ENCODE results near the gene FOXA3. TPM values are rescaled to one million over a fixed set of nuclear protein-coding genes. Genes with fewer than 3 reads are reported as not detected.

Gene FOXA3
- total and polyA plus RNA-seq, 11 donors = 0.07 TPM; not detected in 10

GRCh38 chr19:45876411-45877197, 12.5 kb downstream of the FOXA3 start:
- Histone ChIP-seq H3K4me3 (peak overlapping the region in 11 of 12 donors; percentile 14 to 47 (median 35)), H3K4me1 (peaks cover 0 to 18% (median 11%) of the 10 kb centered on the region in 12 donors), H3K36me3 (no peaks in the 10 kb centered on the region), H3K27me3 (peaks cover 0 to 13% (median 0%) of the 10 kb centered on the region in 9 donors), H3K9me3 (no peaks in the 10 kb centered on the region), H3K27ac (peak overlapping the region in 11 of 12 donors; percentile 16 to 83 (median 62))
- TF ChIP-seq POLR2A (IDR thresholded peaks at IDR 0.05) (no peak), CTCF (IDR thresholded peaks at IDR 0.05) (no peak)
- ATAC-seq (peak in 3 of 4 donors; percentile 33 to 83 (median 52)), DNase-seq (peak; percentile 46 to 73 (median 62))
- 15 to 31% (median 18%) methylated on average over 29 to 41 of the region's 41 CpGs for WGBS, 4 donors
- intact Hi-C loops (cut with DNase I) = no loop called here

- Histone ChIP-seq H3K4me1 (peaks cover 0 to 29% (median 17%) of the 10 kb centered on the region in 12 donors), H3K9me3 (no peaks in the 10 kb centered on the region), H3K27me3 (peaks cover 0 to 13% (median 0%) of the 10 kb centered on the region in 9 donors), H3K36me3 (no peaks in the 10 kb centered on the region), H3K4me3 (no peak overlapping the region), H3K27ac (no peak overlapping the region)
- 80 to 88% (median 82%) methylated on average over 10 to 11 of the region's 11 CpGs for WGBS, 4 donors
- DNase-seq = peak in 1 of 5 donors; percentile 13
- TF ChIP-seq CTCF (IDR thresholded peaks at IDR 0.05) (no peak), POLR2A (IDR thresholded peaks at IDR 0.05) (no peak)
- ATAC-seq = peak in 1 of 4 donors; percentile 21
- intact Hi-C loops (cut with DNase I) = no loop called here
Observed at GRCh38 chr19:45878043-45878794, 14.1 kb downstream of the FOXA3 start.

GRCh38 chr19:45879055-45879454, 14.9 kb downstream of the FOXA3 start:
- intact Hi-C loops (cut with DNase I) = no loop called here
- WGBS, 4 donors = 80 to 84% (median 82%) methylated on average over 8 of the region's 8 CpGs
- no peak for ATAC-seq
- H3K4me1 ChIP-seq = peaks cover 2 to 36% (median 24%) of the 10 kb centered on the region in 12 donors
- DNase-seq = no peak
- no peaks in the 10 kb centered on the region for H3K9me3 ChIP-seq
- H3K27ac ChIP-seq = no peak overlapping the region
- H3K4me3 ChIP-seq = no peak overlapping the region
- no peak for TF ChIP-seq POLR2A (IDR thresholded peaks at IDR 0.05)
- TF ChIP-seq CTCF (IDR thresholded peaks at IDR 0.05) = no peak
- peaks cover 0 to 13% (median 0%) of the 10 kb centered on the region in 9 donors for H3K27me3 ChIP-seq
- peaks cover 0 to 4% (median 3%) of the 10 kb centered on the region in 9 donors for H3K36me3 ChIP-seq

GRCh38 chr19:45879971-45880370, 15.8 kb downstream of the FOXA3 start:
- intact Hi-C loops (cut with DNase I) = loop anchor here in 3 of 10 donors (5.0 kb wide), 1 partner anchor 63 kb away; the partner anchor contains the start of gene RSPH6A (in 3 of the 3)
- 45 to 60% (median 51%) methylated on average over 2 of the region's 2 CpGs for WGBS, 4 donors
- no peak overlapping the region for H3K27ac ChIP-seq

More at GRCh38 chr19:45879971-45880370, 15.8 kb downstream of the FOXA3 start:
- H3K9me3 ChIP-seq = no peaks in the 10 kb centered on the region
- ATAC-seq (no peak), DNase-seq (peak in 1 of 5 donors; percentile 14)
- no peak overlapping the region for H3K4me3 ChIP-seq
- peaks cover 8 to 45% (median 33%) of the 10 kb centered on the region in 12 donors for H3K4me1 ChIP-seq
- H3K36me3 ChIP-seq = peaks cover 0 to 13% (median 5%) of the 10 kb centered on the region in 9 donors
- H3K27me3 ChIP-seq = peaks cover 0 to 13% (median 0%) of the 10 kb centered on the region in 9 donors
- TF ChIP-seq CTCF (IDR thresholded peaks at IDR 0.05) (no peak), POLR2A (IDR thresholded peaks at IDR 0.05) (no peak)
